IPS-20b (cell line): ENCODE measurements around the gene ALDH3B1.

ENCODE experiments used
- H3K27ac ChIP-seq: one replicate; pipeline ENCODE4 v1.5.1; 2013; ENCODE audit warnings: low read length
- H3K27me3 ChIP-seq: 2 replicates; pipeline ENCODE4 v1.6.1; 2013; ENCODE audit warnings: mild to moderate bottlenecking, low read length, inconsistent platforms; ENCODE audit not compliant: insufficient read depth
- H3K36me3 ChIP-seq: 2 replicates; pipeline ENCODE4 v1.6.1; 2013; ENCODE audit warnings: low read depth, mild to moderate bottlenecking, inconsistent platforms, low read length, moderate library complexity; ENCODE audit not compliant: insufficient read depth
- H3K4me1 ChIP-seq: 2 replicates; pipeline ENCODE4 v1.6.1; 2013; ENCODE audit warnings: mild to moderate bottlenecking, control low read depth, inconsistent platforms, low read length, moderate library complexity; ENCODE audit not compliant: insufficient read depth
- H3K4me3 ChIP-seq: 2 replicates; pipeline ENCODE4 v1.5.1; 2013; ENCODE audit warnings: mild to moderate bottlenecking, low read length, inconsistent platforms
- H3K9ac ChIP-seq: 2 replicates; pipeline ENCODE4 v1.6.1; 2013; ENCODE audit warnings: low read depth, mild to moderate bottlenecking, inconsistent platforms, low read length, moderate library complexity
- H3K9me3 ChIP-seq: 2 replicates; pipeline ENCODE4 v1.6.1; 2013; ENCODE audit warnings: mild to moderate bottlenecking, low read depth, low read length, inconsistent platforms; ENCODE audit not compliant: insufficient read depth

Gene ALDH3B1

GRCh38 chr11:68016904-68017817, 7.0 kb downstream of the ALDH3B1 start:
- H3K36me3 ChIP-seq: no peaks in the 10 kb centered on the region
- H3K27me3 ChIP-seq: no peaks in the 10 kb centered on the region
- H3K4me3 ChIP-seq: no peak overlapping the region
- no peaks in the 10 kb centered on the region for H3K4me1 ChIP-seq
- H3K9ac ChIP-seq: no peak overlapping the region
- H3K9me3 ChIP-seq: no peaks in the 10 kb centered on the region
- no peak overlapping the region for H3K27ac ChIP-seq

GRCh38 chr11:68017980-68018729, 8.0 kb downstream of the ALDH3B1 start:
- no peaks in the 10 kb centered on the region for H3K27me3 ChIP-seq
- H3K4me1 ChIP-seq: no peaks in the 10 kb centered on the region
- H3K27ac ChIP-seq: no peak overlapping the region

GRCh38 chr11:68018730-68019190, 8.6 kb downstream of the ALDH3B1 start:
- H3K9me3 ChIP-seq: no peaks in the 10 kb centered on the region
- no peaks in the 10 kb centered on the region for H3K36me3 ChIP-seq
- H3K4me3 ChIP-seq: no peak overlapping the region
- H3K9ac ChIP-seq: no peak overlapping the region
- no peak overlapping the region for H3K27ac ChIP-seq
- H3K27me3 ChIP-seq: no peaks in the 10 kb centered on the region
- H3K4me1 ChIP-seq: no peaks in the 10 kb centered on the region

More at GRCh38 chr11:68017980-68018729, 8.0 kb downstream of the ALDH3B1 start:
- H3K9ac ChIP-seq: no peak overlapping the region
- H3K36me3 ChIP-seq: no peaks in the 10 kb centered on the region
- no peak overlapping the region for H3K4me3 ChIP-seq
- no peaks in the 10 kb centered on the region for H3K9me3 ChIP-seq

- Histone ChIP-seq H3K4me1 (no peaks in the 10 kb centered on the region), H3K9me3 (no peaks in the 10 kb centered on the region), H3K27me3 (no peaks in the 10 kb centered on the region), H3K36me3 (no peaks in the 10 kb centered on the region), H3K4me3 (no peak overlapping the region), H3K27ac (no peak overlapping the region), H3K9ac (no peak overlapping the region)
Measured at GRCh38 chr11:68019486-68019885, 9.4 kb downstream of the ALDH3B1 start.

GRCh38 chr11:68020575-68020974, 10.4 kb downstream of the ALDH3B1 start:
- Histone ChIP-seq H3K9ac (no peak overlapping the region), H3K9me3 (no peaks in the 10 kb centered on the region), H3K27me3 (no peaks in the 10 kb centered on the region), H3K36me3 (no peaks in the 10 kb centered on the region), H3K27ac (no peak overlapping the region), H3K4me3 (no peak overlapping the region), H3K4me1 (no peaks in the 10 kb centered on the region)

- Histone ChIP-seq H3K4me1 (no peaks in the 10 kb centered on the region), H3K27ac (no peak overlapping the region), H3K4me3 (no peak overlapping the region)
Measured at GRCh38 chr11:68021167-68021787, 11.2 kb downstream of the ALDH3B1 start.

GRCh38 chr11:68022531-68022930, 12.4 kb downstream of the ALDH3B1 start:
- H3K9me3 ChIP-seq: no peaks in the 10 kb centered on the region
- H3K4me1 ChIP-seq: no peaks in the 10 kb centered on the region
- H3K27me3 ChIP-seq: no peaks in the 10 kb centered on the region
- no peak overlapping the region for H3K9ac ChIP-seq
- no peak overlapping the region for H3K27ac ChIP-seq
- H3K4me3 ChIP-seq: no peak overlapping the region
- no peaks in the 10 kb centered on the region for H3K36me3 ChIP-seq

More at GRCh38 chr11:68021167-68021787, 11.2 kb downstream of the ALDH3B1 start:
- no peaks in the 10 kb centered on the region for H3K9me3 ChIP-seq
- H3K9ac ChIP-seq: no peak overlapping the region
- H3K36me3 ChIP-seq: no peaks in the 10 kb centered on the region
- no peaks in the 10 kb centered on the region for H3K27me3 ChIP-seq

GRCh38 chr11:68024508-68024907, 14.4 kb downstream of the ALDH3B1 start:
- H3K27ac ChIP-seq: no peak overlapping the region

GRCh38 chr11:68025047-68025446, 14.9 kb downstream of the ALDH3B1 start:
- Histone ChIP-seq H3K9me3 (no peaks in the 10 kb centered on the region), H3K4me3 (no peak overlapping the region), H3K27ac (no peak overlapping the region), H3K27me3 (no peaks in the 10 kb centered on the region), H3K9ac (no peak overlapping the region), H3K36me3 (no peaks in the 10 kb centered on the region), H3K4me1 (no peaks in the 10 kb centered on the region)

More at GRCh38 chr11:68024508-68024907, 14.4 kb downstream of the ALDH3B1 start:
- Histone ChIP-seq H3K36me3 (no peaks in the 10 kb centered on the region), H3K9me3 (no peaks in the 10 kb centered on the region), H3K4me3 (no peak overlapping the region), H3K27me3 (no peaks in the 10 kb centered on the region), H3K4me1 (no peaks in the 10 kb centered on the region), H3K9ac (no peak overlapping the region)

- H3K9me3 ChIP-seq: no peaks in the 10 kb centered on the region
- no peaks in the 10 kb centered on the region for H3K4me1 ChIP-seq
- no peak overlapping the region for H3K4me3 ChIP-seq
- H3K36me3 ChIP-seq: no peaks in the 10 kb centered on the region
- H3K27ac ChIP-seq: no peak overlapping the region
- no peak overlapping the region for H3K9ac ChIP-seq
- no peaks in the 10 kb centered on the region for H3K27me3 ChIP-seq
Measured at GRCh38 chr11:68026391-68027105, 16.4 kb downstream of the ALDH3B1 start.

GRCh38 chr11:68027667-68028066, 17.5 kb downstream of the ALDH3B1 start:
- no peak overlapping the region for H3K27ac ChIP-seq
- no peaks in the 10 kb centered on the region for H3K4me1 ChIP-seq
- no peaks in the 10 kb centered on the region for H3K9me3 ChIP-seq
- no peak overlapping the region for H3K4me3 ChIP-seq
- peaks cover 4% of the 10 kb centered on the region; the same call in 1 of the 2 replicates for H3K36me3 ChIP-seq
- no peak overlapping the region for H3K9ac ChIP-seq
- H3K27me3 ChIP-seq: no peaks in the 10 kb centered on the region
